Lung (tissue), 12 donors: ENCODE data around the gene RIPPLY3. TPM values are rescaled to one million over a fixed set of nuclear protein-coding genes. Genes with fewer than 3 reads are reported as not detected.
A peak's percentile ranks its signal among the peaks of the same experiment; 100 is the strongest.

Experiments used
- ATAC-seq: fragments of 200-7000 bp; cut with Tn5 transposase; one replicate; pipeline ENCODE4 v1.9.1; 2020; ENCODE audit warnings: moderate number of reproducible peaks; ENCODE audit not compliant: insufficient read depth, low FRiP score
- DNase-seq, 3 donors: peaks; one replicate each; pipeline ENCODE4 v3.0.0-alpha.2; 2013 to 2017
- H3K27ac ChIP-seq, 2 donors: one replicate each; pipeline ENCODE4 v1.5.1; 2013; ENCODE audit warnings: mild to moderate bottlenecking in 2 of 2, moderate library complexity in 2 of 2, control low read depth in 1 of 2, inconsistent platforms in 1 of 2, low read depth in 1 of 2, low read length in 1 of 2
- H3K27me3 ChIP-seq, 3 donors: one replicate each; pipeline ENCODE4 v1.5.1; 2013; ENCODE audit warnings: low read length in 2 of 3; ENCODE audit not compliant: control insufficient read depth in 3 of 3, insufficient read depth in 3 of 3
- H3K36me3 ChIP-seq, 4 donors: one replicate each; pipeline ENCODE4 v1.5.1; 2013; ENCODE audit warnings: low read length in 4 of 4, mild to moderate bottlenecking in 1 of 4, moderate library complexity in 1 of 4; ENCODE audit not compliant: control insufficient read depth in 4 of 4, insufficient read depth in 4 of 4
- H3K4me1 ChIP-seq, 5 donors: one replicate each; pipeline ENCODE4 v1.5.1; 2013; ENCODE audit warnings: low read length in 5 of 5, mild to moderate bottlenecking in 2 of 5, moderate library complexity in 1 of 5; ENCODE audit not compliant: control insufficient read depth in 5 of 5, insufficient read depth in 5 of 5
- H3K4me3 ChIP-seq: one replicate; pipeline ENCODE4 v1.5.1; 2013; ENCODE audit warnings: mild to moderate bottlenecking, control low read depth, moderate library complexity
- H3K9ac ChIP-seq, 2 donors: one replicate each; pipeline ENCODE4 v1.5.1; 2013; ENCODE audit warnings: low read length in 2 of 2, control low read depth in 1 of 2; ENCODE audit not compliant: insufficient read depth in 1 of 2
- H3K9me3 ChIP-seq, 4 donors: one replicate each; pipeline ENCODE4 v1.5.1; 2013; ENCODE audit warnings: low read length in 3 of 4, mild to moderate bottlenecking in 1 of 4, moderate library complexity in 1 of 4; ENCODE audit not compliant: control insufficient read depth in 4 of 4, insufficient read depth in 3 of 4
- WGBS, 2 donors: extraction: QIAGEN DNeasy Blood & Tissue Kit; methylation state at CpG; one replicate each; pipeline ENCODE4 v1.1.7; 2013; 5-methylcytosine and 5-hydroxymethylcytosine counted together
- polyA plus RNA-seq, 2 donors: library from polyadenylated mRNA; stranded (reverse); fragments of 200-250 nt; gene quantifications; one replicate each; pipeline ENCODE4 v1.2.1, GENCODE V29; 2013
- total RNA-seq, 2 donors: library from RNA; depleted of rRNA in 1 of 2; stranded (reverse); fragments of >200 nt in 1 of 2; gene quantifications; one replicate each; pipeline ENCODE4 v1.2.1, GENCODE V29; 2014 to 2021
- TF ChIP-seq, protein P1 (sequence below): IDR thresholded peaks from 2 replicates; pipeline ENCODE4 v1.5.1; 2012; ENCODE audit warnings: mild to moderate bottlenecking; ENCODE audit errors: control extremely low read depth, extremely low read depth
- donor health status: control.
- donor health status: control.
- donor health status: Bipolar disorder and iron deficiency.
- donor health status: healthy.
- donor health status: DM: yes; HTN: yes; CAD: no.

RIPPLY3 gene
- total and polyA plus RNA-seq, 4 donors, result 0.18 to 2.1 (median 0.57) TPM

- DNase-seq, result peak in 2 of 3 donors; percentile 6 to 21
- Histone ChIP-seq H3K36me3 (no peaks in the 10 kb centered on the region), H3K4me3 (no peak overlapping the region), H3K27me3 (peaks cover 0 to 2% (median 0%) of the 10 kb centered on the region in 3 donors), H3K9ac (no peak overlapping the region), H3K9me3 (no peaks in the 10 kb centered on the region), H3K27ac (peak overlapping the region in 1 of 2 donors; percentile 57), H3K4me1 (peaks cover 0 to 15% (median 6%) of the 10 kb centered on the region in 5 donors)
- ATAC-seq, result no peak
- 18 to 26% methylated on average over 2 of the region's 2 CpGs for WGBS, 2 donors
- TF ChIP-seq, protein P1, sequence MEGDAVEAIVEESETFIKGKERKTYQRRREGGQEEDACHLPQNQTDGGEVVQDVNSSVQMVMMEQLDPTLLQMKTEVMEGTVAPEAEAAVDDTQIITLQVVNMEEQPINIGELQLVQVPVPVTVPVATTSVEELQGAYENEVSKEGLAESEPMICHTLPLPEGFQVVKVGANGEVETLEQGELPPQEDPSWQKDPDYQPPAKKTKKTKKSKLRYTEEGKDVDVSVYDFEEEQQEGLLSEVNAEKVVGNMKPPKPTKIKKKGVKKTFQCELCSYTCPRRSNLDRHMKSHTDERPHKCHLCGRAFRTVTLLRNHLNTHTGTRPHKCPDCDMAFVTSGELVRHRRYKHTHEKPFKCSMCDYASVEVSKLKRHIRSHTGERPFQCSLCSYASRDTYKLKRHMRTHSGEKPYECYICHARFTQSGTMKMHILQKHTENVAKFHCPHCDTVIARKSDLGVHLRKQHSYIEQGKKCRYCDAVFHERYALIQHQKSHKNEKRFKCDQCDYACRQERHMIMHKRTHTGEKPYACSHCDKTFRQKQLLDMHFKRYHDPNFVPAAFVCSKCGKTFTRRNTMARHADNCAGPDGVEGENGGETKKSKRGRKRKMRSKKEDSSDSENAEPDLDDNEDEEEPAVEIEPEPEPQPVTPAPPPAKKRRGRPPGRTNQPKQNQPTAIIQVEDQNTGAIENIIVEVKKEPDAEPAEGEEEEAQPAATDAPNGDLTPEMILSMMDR, result no peak
These were observed 25.5 kb upstream of the RIPPLY3 start for GRCh38 chr21:36981049-36981391.

- H3K9ac ChIP-seq, result no peak overlapping the region
- 75 to 78% methylated on average over 6 of the region's 6 CpGs for WGBS, 2 donors
These were observed 24.4 kb upstream of the RIPPLY3 start for GRCh38 chr21:36981977-36982700.

DNA sequence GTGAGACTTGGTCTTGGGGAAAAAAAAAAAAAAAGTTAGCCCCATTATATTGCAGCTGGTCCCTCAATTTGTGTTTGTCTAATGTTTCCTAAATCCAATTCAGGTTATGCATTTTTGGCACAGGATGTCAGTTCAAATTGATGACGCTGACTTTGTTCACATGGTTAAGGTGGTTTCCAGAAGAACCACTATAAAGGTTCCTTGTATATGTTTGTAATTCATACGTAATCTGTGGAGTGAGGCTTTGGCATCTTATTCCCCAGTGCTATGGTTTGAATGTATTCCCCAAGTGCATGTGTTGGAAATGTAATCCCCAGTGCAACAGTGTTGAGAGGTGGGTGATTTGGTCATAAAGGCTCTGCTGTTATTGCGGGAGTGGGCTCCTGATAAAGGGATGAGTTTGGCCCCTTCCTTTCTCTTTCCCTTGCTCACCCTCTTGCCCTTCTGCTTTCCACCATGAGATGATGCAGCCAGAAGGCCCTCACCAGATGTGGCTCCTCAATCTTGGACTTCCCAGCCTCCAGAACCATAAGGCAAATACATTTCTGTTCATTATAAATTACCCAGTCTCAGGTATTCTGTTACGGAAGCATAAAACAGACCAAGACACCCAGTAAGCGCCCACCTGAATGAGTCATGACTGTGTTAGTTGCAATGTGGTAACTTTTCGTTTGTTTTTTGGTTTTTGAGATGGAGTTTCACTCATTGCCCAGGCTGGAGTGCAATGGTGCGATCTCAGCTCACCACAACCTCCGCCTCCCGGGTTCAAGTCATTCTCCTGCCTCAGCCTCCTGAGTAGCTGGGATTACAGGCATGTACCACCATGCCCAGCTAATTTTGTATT lies 20.5 kb upstream of the RIPPLY3 start:
- Histone ChIP-seq H3K9ac (no peak overlapping the region), H3K27ac (no peak overlapping the region), H3K9me3 (no peaks in the 10 kb centered on the region), H3K27me3 (peaks cover 0 to under 1% (median 0%) of the 10 kb centered on the region in 3 donors), H3K4me3 (no peak overlapping the region), H3K36me3 (no peaks in the 10 kb centered on the region), H3K4me1 (peaks cover 0 to 3% (median 1%) of the 10 kb centered on the region in 5 donors)
- DNase-seq (no peak), ATAC-seq (no peak)
- WGBS, 2 donors, result 76 to 97% methylated on average over 9 of the region's 9 CpGs
- TF ChIP-seq, protein P1, result no peak

More at GRCh38 chr21:36981977-36982700, 24.4 kb upstream of the RIPPLY3 start:
- Histone ChIP-seq H3K27me3 (peaks cover 0 to 2% (median 0%) of the 10 kb centered on the region in 3 donors), H3K4me3 (no peak overlapping the region), H3K27ac (no peak overlapping the region), H3K9me3 (no peaks in the 10 kb centered on the region), H3K4me1 (peaks cover 0 to 14% (median 6%) of the 10 kb centered on the region in 5 donors), H3K36me3 (no peaks in the 10 kb centered on the region)
- no peak for ATAC-seq
- no peak for DNase-seq
- TF ChIP-seq, protein P1, result no peak
